Lower lobe of right lung (tissue), 2 donors: ENCODE results near the gene ADGRL3. TPM values are rescaled to one million over a fixed set of nuclear protein-coding genes. Genes with fewer than 3 reads are reported as not detected.

ENCODE experiments used
- ATAC-seq, 2 donors: fragments of 200-7000 bp; cut with Tn5 transposase; one replicate each; pipeline ENCODE4 v1.9.1; 2020 to 2022; ENCODE audit warnings: mild to moderate bottlenecking in 2 of 2, moderate library complexity in 2 of 2
- DNase-seq: peaks from one replicate; pipeline ENCODE4 v3.0.0-alpha.2; 2020
- H3K27ac ChIP-seq: fragments of 200-600 bp; one replicate; pipeline ENCODE4 v1.8.0; 2022
- H3K27me3 ChIP-seq: fragments of 200-600 bp; one replicate; pipeline ENCODE4 v1.8.0; 2022; ENCODE audit warnings: low read depth
- H3K36me3 ChIP-seq: fragments of 200-600 bp; one replicate; pipeline ENCODE4 v1.8.0; 2022; ENCODE audit warnings: mild to moderate bottlenecking
- H3K4me1 ChIP-seq: fragments of 200-600 bp; one replicate; pipeline ENCODE4 v1.8.0; 2022
- H3K4me3 ChIP-seq: fragments of 200-600 bp; one replicate; pipeline ENCODE4 v1.8.0; 2022; ENCODE audit warnings: mild to moderate bottlenecking
- H3K9me3 ChIP-seq: fragments of 200-600 bp; one replicate; pipeline ENCODE4 v1.8.0; 2022
- intact Hi-C: fragments of 100-400 bp; cut with DNase I; formaldehyde crosslinking; loops from one replicate; pipeline ENCODE4 v1.11.0; 2022
- total RNA-seq: library from RNA; stranded (reverse); fragmentation: NEBNext Ultra II Directional; extraction: Animal tissue kit (Norgen Biotek cat#: 25700); gene quantifications from one replicate; pipeline ENCODE4 v1.2.1, GENCODE V29; 2021
- TF ChIP-seq, protein P1 (sequence below): fragments of 200-600 bp; IDR thresholded peaks from one replicate; pipeline ENCODE4 v1.8.0; 2022; ENCODE audit warnings: antibody characterized with exemption, mild to moderate bottlenecking
- donor health status: DM: no; HTN: yes; CAD: no; lungs with severe emphysema.

The ADGRL3 gene
- total RNA-seq, 1 donor from 2014 or later, result 6.0 TPM

DNA sequence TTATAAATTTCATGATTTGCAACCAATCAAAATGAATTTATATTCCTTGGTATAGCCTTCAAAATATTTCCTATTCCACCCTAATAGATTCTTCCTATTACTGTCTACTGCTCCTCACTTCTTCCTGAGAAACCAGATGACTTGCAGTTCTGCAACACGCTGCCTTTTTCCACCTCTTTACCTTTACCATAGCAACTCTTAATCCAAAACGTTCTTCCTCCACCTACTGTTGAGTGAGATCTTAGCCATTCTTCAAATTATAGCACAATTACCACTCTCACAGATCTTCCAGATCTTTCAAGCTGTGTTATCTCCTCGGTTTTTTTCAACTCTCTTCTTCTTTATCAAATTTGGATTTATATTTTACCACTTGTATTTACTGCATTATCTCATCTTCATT, 289.8 kb downstream of the ADGRL3 start:
- ATAC-seq, result no peak
- TF ChIP-seq, protein P1, sequence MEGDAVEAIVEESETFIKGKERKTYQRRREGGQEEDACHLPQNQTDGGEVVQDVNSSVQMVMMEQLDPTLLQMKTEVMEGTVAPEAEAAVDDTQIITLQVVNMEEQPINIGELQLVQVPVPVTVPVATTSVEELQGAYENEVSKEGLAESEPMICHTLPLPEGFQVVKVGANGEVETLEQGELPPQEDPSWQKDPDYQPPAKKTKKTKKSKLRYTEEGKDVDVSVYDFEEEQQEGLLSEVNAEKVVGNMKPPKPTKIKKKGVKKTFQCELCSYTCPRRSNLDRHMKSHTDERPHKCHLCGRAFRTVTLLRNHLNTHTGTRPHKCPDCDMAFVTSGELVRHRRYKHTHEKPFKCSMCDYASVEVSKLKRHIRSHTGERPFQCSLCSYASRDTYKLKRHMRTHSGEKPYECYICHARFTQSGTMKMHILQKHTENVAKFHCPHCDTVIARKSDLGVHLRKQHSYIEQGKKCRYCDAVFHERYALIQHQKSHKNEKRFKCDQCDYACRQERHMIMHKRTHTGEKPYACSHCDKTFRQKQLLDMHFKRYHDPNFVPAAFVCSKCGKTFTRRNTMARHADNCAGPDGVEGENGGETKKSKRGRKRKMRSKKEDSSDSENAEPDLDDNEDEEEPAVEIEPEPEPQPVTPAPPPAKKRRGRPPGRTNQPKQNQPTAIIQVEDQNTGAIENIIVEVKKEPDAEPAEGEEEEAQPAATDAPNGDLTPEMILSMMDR, result no peak
- no peak overlapping the region for H3K4me3 ChIP-seq

DNA sequence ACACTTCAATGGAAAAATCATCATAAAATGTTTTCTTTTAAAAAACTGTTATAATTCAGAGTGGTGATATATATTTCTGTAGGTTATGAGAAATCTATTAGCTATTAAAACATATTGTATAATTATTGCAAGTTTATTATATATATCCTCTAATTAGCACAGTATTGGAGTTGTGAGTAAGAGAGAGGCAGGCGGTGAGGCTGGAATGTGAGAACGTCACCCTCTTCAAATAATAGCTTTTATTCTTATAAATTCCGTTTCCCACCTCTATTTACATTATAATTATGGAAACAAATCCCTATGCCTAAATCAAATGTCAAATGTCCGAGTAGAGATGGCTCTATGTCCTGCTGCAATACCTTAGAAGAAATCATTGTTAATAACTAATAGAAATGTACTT, 292.9 kb downstream of the ADGRL3 start:
- TF ChIP-seq, protein P1, result no peak
- H3K4me1 ChIP-seq, result no peaks in the 10 kb centered on the region
- no peak for ATAC-seq
- intact Hi-C loops, result no loop called here
- H3K27me3 ChIP-seq, result no peaks in the 10 kb centered on the region
- DNase-seq, result no peak
- no peak overlapping the region for H3K4me3 ChIP-seq
- H3K9me3 ChIP-seq, result no peaks in the 10 kb centered on the region
- H3K27ac ChIP-seq, result no peak overlapping the region
- no peaks in the 10 kb centered on the region for H3K36me3 ChIP-seq

More for the DNA sequence above, 289.8 kb downstream of the ADGRL3 start:
- no peaks in the 10 kb centered on the region for H3K9me3 ChIP-seq
- intact Hi-C loops, result no loop called here
- H3K4me1 ChIP-seq, result no peaks in the 10 kb centered on the region
- no peaks in the 10 kb centered on the region for H3K36me3 ChIP-seq
- DNase-seq, result no peak
- H3K27me3 ChIP-seq, result no peaks in the 10 kb centered on the region
- H3K27ac ChIP-seq, result no peak overlapping the region

- no peak overlapping the region for H3K27ac ChIP-seq
- no peak for ATAC-seq
- intact Hi-C loops, result no loop called here
Measured at GRCh38 chr4:61493470-61493869, 293.3 kb downstream of the ADGRL3 start.

DNA sequence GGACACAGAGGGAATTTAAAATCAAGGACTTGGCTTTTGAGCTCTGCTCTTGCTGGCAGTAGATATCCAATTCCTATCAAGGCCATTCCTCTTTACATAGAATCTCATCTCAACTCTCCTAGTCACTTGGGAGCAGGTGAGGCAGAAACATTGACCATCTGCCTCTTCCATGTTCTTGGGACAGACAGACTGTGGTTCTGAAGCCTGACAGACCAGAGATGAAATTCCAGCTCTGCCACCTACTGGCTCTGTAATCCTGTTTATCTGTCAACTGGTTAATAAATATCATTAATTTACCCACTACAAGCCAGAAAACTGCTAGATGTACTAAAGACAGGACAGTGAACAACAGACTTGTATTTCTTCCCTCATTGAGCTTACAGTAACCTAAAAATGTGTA, 300.8 kb downstream of the ADGRL3 start:
- Histone ChIP-seq H3K27me3 (no peaks in the 10 kb centered on the region), H3K36me3 (no peaks in the 10 kb centered on the region), H3K27ac (no peak overlapping the region), H3K4me1 (no peaks in the 10 kb centered on the region), H3K9me3 (no peaks in the 10 kb centered on the region), H3K4me3 (no peak overlapping the region)
- TF ChIP-seq, protein P1, result no peak
- DNase-seq (no peak), ATAC-seq (no peak)
- intact Hi-C loops, result no loop called here

More at GRCh38 chr4:61493470-61493869, 293.3 kb downstream of the ADGRL3 start:
- TF ChIP-seq, protein P1, result no peak
- no peaks in the 10 kb centered on the region for H3K36me3 ChIP-seq
- DNase-seq, result no peak
- H3K9me3 ChIP-seq, result no peaks in the 10 kb centered on the region
- no peak overlapping the region for H3K4me3 ChIP-seq
- no peaks in the 10 kb centered on the region for H3K27me3 ChIP-seq
- H3K4me1 ChIP-seq, result no peaks in the 10 kb centered on the region

GRCh38 chr4:61501812-61502211, 301.7 kb downstream of the ADGRL3 start:
- TF ChIP-seq, protein P1, result no peak
- no peak for ATAC-seq
- H3K9me3 ChIP-seq, result no peaks in the 10 kb centered on the region
- H3K4me3 ChIP-seq, result no peak overlapping the region
- H3K27me3 ChIP-seq, result no peaks in the 10 kb centered on the region
- intact Hi-C loops, result no loop called here
- no peak for DNase-seq
- no peak overlapping the region for H3K27ac ChIP-seq
- no peaks in the 10 kb centered on the region for H3K36me3 ChIP-seq
- H3K4me1 ChIP-seq, result no peaks in the 10 kb centered on the region
